Erythroblast (primary cell): ENCODE results near the gene SNAPC1.

Experiments
- GATA1 ChIP-seq: IDR thresholded peaks from 2 replicates; pipeline ENCODE4 v1.6.1; 2011; ENCODE audit warnings: low read depth, mild to moderate bottlenecking, control low read depth, low read length, moderate library complexity
- POLR2A ChIP-seq: IDR thresholded peaks from 2 replicates; pipeline ENCODE4 v1.6.1; 2011; ENCODE audit warnings: mild to moderate bottlenecking, low read length

- TF ChIP-seq POLR2A: no peak
- no peak for TF ChIP-seq GATA1
Measured at GRCh38 chr14:61733972-61734371, 28.2 kb upstream of the SNAPC1 start.
